Gastroesophageal sphincter (tissue), 3 donors: ENCODE results near the gene SV2B.
A peak's percentile ranks its signal among the peaks of the same experiment; 100 is the strongest.

Experiments
- CTCF ChIP-seq, 4 experiments: fragments of 200-600 bp in 2 of 4; fragments of 450-650 bp in 2 of 4; sonication (generic) in 1 of 4; IDR thresholded peaks; one replicate each; pipeline ENCODE4 v1.5.1; 2017 to 2019; ENCODE audit warnings: antibody characterized with exemption in 4 of 4, mild to moderate bottlenecking in 2 of 4, moderate library complexity in 2 of 4
- POLR2A ChIP-seq, 2 donors: fragments of 450-650 bp; IDR thresholded peaks; one replicate each; pipeline ENCODE4 v1.6.1; 2017; ENCODE audit warnings: antibody characterized with exemption in 2 of 2, mild to moderate bottlenecking in 2 of 2, moderate library complexity in 1 of 2
- POLR2AphosphoS5 ChIP-seq: sonication (generic); formaldehyde crosslinking; IDR thresholded peaks from one replicate; pipeline ENCODE4 v1.6.1; 2017; ENCODE audit warnings: antibody characterized with exemption

- TF ChIP-seq POLR2A (IDR thresholded peaks at IDR 0.05), result no peak
- peak in 1 of 4 experiments; percentile 24 for TF ChIP-seq CTCF (IDR thresholded peaks at IDR 0.05)
- no peak for TF ChIP-seq POLR2AphosphoS5
Measured at GRCh38 chr15:91142106-91142744, 42.2 kb downstream of the SV2B start.
